GM18508 (cell line): Measurements from ENCODE around the gene SNX14.

Experiments used
- ATAC-seq: cut with Tn5 transposase; IDR thresholded peaks from one replicate; pipeline ENCODE4 v1.9.1; 2021; ENCODE audit warnings: moderate number of reproducible peaks; ENCODE audit not compliant: insufficient read depth, unreplicated experiment

Gene SNX14

GRCh38 chr6:85469276-85470022 lies 124.2 kb downstream of the SNX14 start:
- no peak for ATAC-seq

- ATAC-seq = no peak
Measured at GRCh38 chr6:85468326-85468725, 125.3 kb downstream of the SNX14 start.

- peak; percentile 45 for ATAC-seq
Measured at GRCh38 chr6:85465762-85466161, 127.9 kb downstream of the SNX14 start.

- no peak for ATAC-seq
Measured at GRCh38 chr6:85464722-85465150, 128.9 kb downstream of the SNX14 start.

- ATAC-seq = no peak
Measured at GRCh38 chr6:85464260-85464644, 129.4 kb downstream of the SNX14 start.

- ATAC-seq = no peak
Measured at GRCh38 chr6:85463621-85464259, 129.9 kb downstream of the SNX14 start.

- ATAC-seq = no peak
Measured at GRCh38 chr6:85462673-85463072, 131.0 kb downstream of the SNX14 start.

- ATAC-seq = no peak
Measured at GRCh38 chr6:85461798-85462170, 131.9 kb downstream of the SNX14 start.

GRCh38 chr6:85460921-85461797 lies 132.5 kb downstream of the SNX14 start:
- ATAC-seq = peak; percentile 78

GRCh38 chr6:85460154-85460920 lies 133.3 kb downstream of the SNX14 start:
- no peak for ATAC-seq

GRCh38 chr6:85459224-85459901 lies 134.3 kb downstream of the SNX14 start:
- ATAC-seq = no peak

GRCh38 chr6:85458782-85459181 lies 134.9 kb downstream of the SNX14 start:
- ATAC-seq = no peak

GRCh38 chr6:85458184-85458583 lies 135.5 kb downstream of the SNX14 start:
- ATAC-seq = no peak

- no peak for ATAC-seq
Measured at GRCh38 chr6:85456782-85457181, 136.9 kb downstream of the SNX14 start.
